Testis (tissue), 3 donors: ENCODE data around the gene TMEM116. TPM values are rescaled to one million over a fixed set of nuclear protein-coding genes. Genes with fewer than 3 reads are reported as not detected.

ENCODE experiments used
- DNase-seq: peaks from one replicate; pipeline ENCODE4 v3.0.0-alpha.2; 2019
- H3K27ac ChIP-seq, 2 donors: fragments of 200-600 bp; sonication (generic); one replicate each; pipeline ENCODE4 v1.5.1; 2019
- H3K27me3 ChIP-seq: fragments of 200-600 bp; sonication (generic); one replicate; pipeline ENCODE4 v1.5.1; 2019
- H3K36me3 ChIP-seq: fragments of 200-600 bp; sonication (generic); one replicate; pipeline ENCODE4 v1.5.1; 2017; ENCODE audit warnings: low read depth; ENCODE audit errors: missing control alignments
- H3K4me1 ChIP-seq: fragments of 200-600 bp; sonication (generic); one replicate; pipeline ENCODE4 v1.5.1; 2019
- H3K4me3 ChIP-seq, 2 donors: fragments of 200-600 bp; sonication (generic); one replicate each; pipeline ENCODE4 v1.5.1; 2017 to 2019
- H3K9me3 ChIP-seq: fragments of 200-600 bp; sonication (generic); one replicate; pipeline ENCODE4 v1.5.1; 2017
- POLR2A ChIP-seq: fragments of 450-650 bp; IDR thresholded peaks from one replicate; pipeline ENCODE4 v1.6.1; 2017; ENCODE audit warnings: antibody characterized with exemption, mild to moderate bottlenecking, moderate library complexity
- WGBS, 2 donors: methylation state at CpG; one replicate each; pipeline ENCODE4 v1.1.5; 2018; 5-methylcytosine and 5-hydroxymethylcytosine counted together
- intact Hi-C: fragments of 100-400 bp; cut with DNase I; formaldehyde crosslinking; loops from one replicate; pipeline ENCODE4 v1.15.1; 2023; ENCODE audit warnings: low total_unique reads
- polyA plus RNA-seq: library from polyadenylated mRNA; stranded (reverse); fragments of 350-450 nt; fragmentation: Illumina TruSeq; extraction: RNeasy Lipid Tissue Mini Kit (QIAGEN cat#74804); gene quantifications from one replicate; pipeline ENCODE4 v1.2.3, GENCODE V29; 2014; ENCODE audit warnings: low read depth, low replicate concordance; ENCODE audit not compliant: insufficient read depth
- total RNA-seq, 2 donors: library from RNA; depleted of rRNA; stranded (reverse); fragments of >200 nt; gene quantifications; one replicate each; pipeline ENCODE4 v1.2.3, GENCODE V29; 2016
- TF ChIP-seq, protein P1 (sequence below), 3 experiments: fragments of 450-650 bp in 2 of 3; fragments of 200-600 bp in 1 of 3; sonication (generic) in 1 of 3; IDR thresholded peaks; one replicate each; pipeline ENCODE4 v1.5.1; 2016 to 2019; ENCODE audit warnings: antibody characterized with exemption in 3 of 3, mild to moderate bottlenecking in 2 of 3, moderate library complexity in 1 of 3

TMEM116 gene
- total and polyA plus RNA-seq, 3 donors from 2014 or later: 38.5 to 106 (median 48.0) TPM

DNA sequence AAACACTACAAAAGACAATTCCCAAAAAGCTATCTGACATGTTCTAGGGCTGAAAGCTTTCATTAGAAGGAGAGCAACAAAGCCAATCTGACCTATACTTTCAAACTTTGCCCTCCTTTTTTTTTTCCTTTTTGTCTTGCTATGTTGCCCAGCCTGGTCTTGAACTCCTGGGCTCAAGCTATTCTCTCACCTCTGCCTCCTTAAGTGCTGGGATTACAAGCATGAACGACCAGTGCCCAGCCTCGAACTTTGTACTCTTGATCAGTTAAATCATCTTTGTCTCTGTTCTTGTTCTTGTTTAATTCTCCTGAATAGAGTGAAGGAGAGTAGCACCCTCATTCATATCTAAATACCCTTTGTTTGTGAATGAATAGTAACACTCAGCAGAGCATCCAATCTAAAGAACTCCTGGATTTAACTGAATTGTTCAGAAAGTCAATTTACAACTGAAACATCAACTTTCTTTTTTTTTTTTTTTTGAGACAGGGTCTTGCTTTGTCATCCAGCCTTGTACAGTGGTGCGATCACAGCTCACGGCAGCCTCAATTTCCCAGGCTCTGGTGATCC, 22.3 kb upstream of the TMEM116 start:
- Histone ChIP-seq H3K36me3 (no peaks in the 10 kb centered on the region), H3K27ac (no peak overlapping the region)
- intact Hi-C loops: no loop called here

DNA sequence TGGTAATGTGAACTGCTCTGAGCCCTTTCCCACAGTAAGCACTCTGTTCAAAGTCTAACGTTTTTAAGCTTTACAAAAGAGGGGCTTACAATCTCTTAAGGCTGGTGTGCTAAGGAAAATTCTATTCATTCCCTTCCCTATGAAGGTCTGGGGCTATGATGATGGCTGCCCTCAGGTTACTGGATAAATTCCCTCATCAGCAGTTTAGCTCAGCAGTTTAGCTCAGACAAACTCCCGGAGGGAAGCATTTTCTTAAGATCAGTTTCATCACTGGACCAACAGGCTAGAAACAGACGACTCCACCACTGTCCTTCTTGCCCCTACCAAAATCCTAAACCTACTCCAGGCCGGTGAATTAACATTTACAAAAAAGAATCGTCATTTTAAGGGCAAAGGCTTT, 19.3 kb upstream of the TMEM116 start:
- Histone ChIP-seq H3K27me3 (no peaks in the 10 kb centered on the region), H3K27ac (no peak overlapping the region), H3K9me3 (no peaks in the 10 kb centered on the region), H3K36me3 (no peaks in the 10 kb centered on the region), H3K4me1 (no peaks in the 10 kb centered on the region), H3K4me3 (no peak overlapping the region)
- 91 to 94% methylated on average over 5 of the region's 5 CpGs for WGBS, 2 donors
- intact Hi-C loops: no loop called here
- TF ChIP-seq POLR2A: no peak
- TF ChIP-seq, protein P1, sequence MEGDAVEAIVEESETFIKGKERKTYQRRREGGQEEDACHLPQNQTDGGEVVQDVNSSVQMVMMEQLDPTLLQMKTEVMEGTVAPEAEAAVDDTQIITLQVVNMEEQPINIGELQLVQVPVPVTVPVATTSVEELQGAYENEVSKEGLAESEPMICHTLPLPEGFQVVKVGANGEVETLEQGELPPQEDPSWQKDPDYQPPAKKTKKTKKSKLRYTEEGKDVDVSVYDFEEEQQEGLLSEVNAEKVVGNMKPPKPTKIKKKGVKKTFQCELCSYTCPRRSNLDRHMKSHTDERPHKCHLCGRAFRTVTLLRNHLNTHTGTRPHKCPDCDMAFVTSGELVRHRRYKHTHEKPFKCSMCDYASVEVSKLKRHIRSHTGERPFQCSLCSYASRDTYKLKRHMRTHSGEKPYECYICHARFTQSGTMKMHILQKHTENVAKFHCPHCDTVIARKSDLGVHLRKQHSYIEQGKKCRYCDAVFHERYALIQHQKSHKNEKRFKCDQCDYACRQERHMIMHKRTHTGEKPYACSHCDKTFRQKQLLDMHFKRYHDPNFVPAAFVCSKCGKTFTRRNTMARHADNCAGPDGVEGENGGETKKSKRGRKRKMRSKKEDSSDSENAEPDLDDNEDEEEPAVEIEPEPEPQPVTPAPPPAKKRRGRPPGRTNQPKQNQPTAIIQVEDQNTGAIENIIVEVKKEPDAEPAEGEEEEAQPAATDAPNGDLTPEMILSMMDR (IDR thresholded peaks at IDR 0.05): no peak
- DNase-seq: no peak

More for the DNA sequence above, 22.3 kb upstream of the TMEM116 start:
- Histone ChIP-seq H3K9me3 (no peaks in the 10 kb centered on the region), H3K4me3 (no peak overlapping the region), H3K27me3 (no peaks in the 10 kb centered on the region), H3K4me1 (no peaks in the 10 kb centered on the region)
- TF ChIP-seq POLR2A: no peak
- TF ChIP-seq, protein P1 (IDR thresholded peaks at IDR 0.05): no peak
- WGBS, 2 donors: 86% methylated on average over 4 of the region's 4 CpGs
- DNase-seq: no peak

DNA sequence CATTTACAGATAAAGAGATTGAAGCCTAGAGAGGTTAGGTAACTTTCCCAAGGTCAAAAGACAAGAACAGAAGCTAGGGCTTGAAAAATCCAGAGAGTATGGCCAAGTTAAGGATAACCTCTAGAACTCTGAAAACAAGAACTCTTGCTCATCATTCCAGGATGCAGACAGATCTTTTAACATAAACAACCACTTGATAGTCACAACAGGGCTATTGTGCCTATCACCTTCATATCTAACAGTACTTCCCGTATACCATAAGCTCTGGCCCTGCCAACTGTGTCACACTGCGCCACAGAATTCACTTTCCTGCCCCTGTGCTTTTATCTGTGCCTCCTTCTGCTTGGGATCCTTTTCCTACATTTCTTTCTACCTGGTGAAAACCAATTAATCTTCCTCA, 18.5 kb upstream of the TMEM116 start:
- no peaks in the 10 kb centered on the region for H3K36me3 ChIP-seq

DNA sequence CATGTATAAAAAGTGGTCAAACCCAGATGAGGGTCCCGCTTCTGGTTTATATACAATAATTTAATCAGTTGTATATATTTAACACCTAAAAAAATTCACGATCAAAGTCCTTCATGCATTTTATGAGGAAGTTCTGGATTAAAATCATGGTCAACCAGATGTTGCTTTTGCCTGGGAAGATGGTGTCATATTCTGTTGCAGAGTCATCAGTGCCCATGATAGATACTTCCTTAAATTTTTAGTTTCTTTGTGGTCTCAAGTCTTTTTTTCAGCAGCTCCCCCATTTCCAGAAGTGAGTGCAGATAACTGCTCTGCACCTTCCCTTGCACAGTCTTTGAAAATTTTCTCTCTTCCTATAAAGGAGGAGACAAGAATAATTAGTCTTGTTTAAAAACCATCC, 16.3 kb upstream of the TMEM116 start:
- Histone ChIP-seq H3K36me3 (no peaks in the 10 kb centered on the region), H3K27ac (no peak overlapping the region), H3K9me3 (no peaks in the 10 kb centered on the region), H3K4me3 (no peak overlapping the region), H3K27me3 (no peaks in the 10 kb centered on the region), H3K4me1 (no peaks in the 10 kb centered on the region)
- TF ChIP-seq, protein P1 (IDR thresholded peaks at IDR 0.05): no peak
- no peak for TF ChIP-seq POLR2A
- WGBS, 2 donors: 89 to 91% methylated on average over 2 of the region's 2 CpGs
- DNase-seq: no peak
- intact Hi-C loops: no loop called here

More for the DNA sequence above, 18.5 kb upstream of the TMEM116 start:
- H3K4me3 ChIP-seq: no peak overlapping the region
- intact Hi-C loops: no loop called here
- no peaks in the 10 kb centered on the region for H3K27me3 ChIP-seq
- no peak for TF ChIP-seq POLR2A
- TF ChIP-seq, protein P1 (IDR thresholded peaks at IDR 0.05): no peak
- 79 to 81% methylated on average over 2 of the region's 2 CpGs for WGBS, 2 donors
- no peaks in the 10 kb centered on the region for H3K9me3 ChIP-seq
- no peak for DNase-seq
- H3K4me1 ChIP-seq: no peaks in the 10 kb centered on the region
- H3K27ac ChIP-seq: no peak overlapping the region

DNA sequence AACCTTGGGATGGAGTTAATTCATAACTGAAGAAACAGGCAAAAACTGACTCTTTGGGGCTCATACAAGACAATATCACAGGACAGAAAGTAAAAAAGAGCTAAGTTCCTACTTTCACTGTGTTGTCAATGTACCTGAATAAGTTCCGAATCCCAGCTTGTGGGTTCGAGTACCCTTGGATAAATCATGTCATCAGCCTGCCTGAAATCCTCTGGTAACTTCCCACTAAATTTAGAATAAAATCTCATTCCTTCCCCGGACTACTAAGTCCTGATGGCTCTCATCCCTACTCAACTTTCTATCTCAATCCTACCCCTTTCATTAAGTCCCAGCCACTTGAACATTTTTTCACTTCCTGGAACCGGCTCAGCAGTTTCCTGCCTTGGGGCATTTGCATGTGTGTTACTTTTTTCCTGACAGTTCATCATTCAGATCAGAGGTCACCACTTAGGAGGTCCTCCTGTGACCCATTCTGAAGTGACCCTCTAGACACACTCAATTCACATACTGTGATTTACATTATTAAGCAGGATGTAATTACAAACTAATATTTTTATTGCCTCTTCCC, 12.9 kb upstream of the TMEM116 start:
- H3K4me3 ChIP-seq: no peak overlapping the region
- H3K27me3 ChIP-seq: no peaks in the 10 kb centered on the region
- H3K27ac ChIP-seq: no peak overlapping the region
- intact Hi-C loops: no loop called here
- TF ChIP-seq, protein P1 (IDR thresholded peaks at IDR 0.05): no peak
- TF ChIP-seq POLR2A: no peak
- H3K36me3 ChIP-seq: no peaks in the 10 kb centered on the region
- WGBS, 2 donors: 81 to 83% methylated on average over 4 of the region's 4 CpGs
- DNase-seq: no peak
- H3K4me1 ChIP-seq: no peaks in the 10 kb centered on the region
- no peaks in the 10 kb centered on the region for H3K9me3 ChIP-seq
